Activated T-cell treated with anti-CD3 and anti-CD28 coated beads, Interleukin-2, amount 50 U/mL, for 48 hours (primary cell): ENCODE data around the gene MON1A.
"Not testable (repeated sequence)": the region's sequence is repeated elsewhere in the genome, so short reads cannot be mapped to it uniquely, and the experiment has no call there.

Experiments used
- DNase-seq, 2 experiments: peaks; one replicate each; pipeline ENCODE4 v3.0.0-alpha.2; 2020

Gene MON1A

GRCh38 chr3:49917806-49918590 lies 11.6 kb downstream of the MON1A start:
- not testable (repeated sequence) for DNase-seq

DNA sequence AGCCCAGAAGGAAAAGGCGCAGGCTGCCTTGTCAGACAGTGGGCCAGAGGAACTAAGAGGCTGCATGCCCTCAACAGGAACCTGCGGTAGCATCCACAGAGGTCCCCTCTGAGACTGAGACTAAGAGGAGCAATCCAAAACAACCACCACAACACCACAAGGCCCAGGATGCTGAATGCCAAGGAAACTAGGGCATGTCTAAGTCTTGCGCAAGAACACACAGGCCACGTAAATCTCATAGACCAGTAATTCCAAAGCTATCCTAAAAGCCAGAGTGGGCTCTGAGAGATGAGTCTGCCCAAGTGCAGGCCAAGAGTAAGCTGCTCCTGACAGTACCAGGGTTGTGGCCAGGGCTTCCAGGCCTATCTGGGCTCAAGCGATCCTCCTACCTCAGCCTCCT lies 12.9 kb downstream of the MON1A start:
- DNase-seq, result no peak

DNA sequence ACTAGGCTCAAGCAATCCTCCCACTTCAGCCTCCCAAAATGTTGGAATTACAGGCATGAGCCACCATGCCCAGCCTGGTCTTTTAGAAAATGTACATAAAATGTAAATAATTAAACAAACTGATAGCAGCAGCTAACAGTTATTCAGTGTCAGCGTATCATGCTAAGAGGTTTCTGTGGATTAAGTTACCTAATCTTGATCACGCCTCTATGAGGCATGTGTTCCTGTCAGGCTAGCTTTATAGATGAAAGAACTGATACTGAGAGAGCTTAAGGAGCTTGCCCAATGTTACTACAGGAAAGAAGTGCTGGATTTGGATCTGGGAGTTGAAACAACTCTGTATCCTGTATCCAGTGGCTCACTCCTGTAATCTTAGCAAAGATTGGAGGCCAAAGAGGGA lies 14.7 kb downstream of the MON1A start:
- no peak for DNase-seq

DNA sequence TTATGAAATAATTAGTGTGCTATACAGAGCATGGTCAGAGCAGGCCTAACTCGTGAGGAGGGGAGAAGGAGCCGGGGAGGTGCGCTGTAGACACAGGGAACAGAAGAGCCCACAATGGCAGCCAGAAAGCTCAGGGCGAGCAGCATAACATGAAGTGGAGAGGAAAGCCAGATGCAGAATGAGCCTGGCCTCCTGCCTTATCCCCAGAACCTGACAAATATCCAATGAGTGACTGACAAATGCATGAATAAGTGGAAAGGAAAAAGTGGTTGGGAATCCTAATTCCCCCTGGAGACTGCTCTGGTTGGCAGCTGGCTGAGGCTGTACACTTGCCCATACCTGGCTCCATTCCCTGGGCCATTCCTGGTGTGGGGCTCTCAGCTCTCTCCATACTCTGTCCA lies 16.7 kb downstream of the MON1A start:
- no peak for DNase-seq

DNA sequence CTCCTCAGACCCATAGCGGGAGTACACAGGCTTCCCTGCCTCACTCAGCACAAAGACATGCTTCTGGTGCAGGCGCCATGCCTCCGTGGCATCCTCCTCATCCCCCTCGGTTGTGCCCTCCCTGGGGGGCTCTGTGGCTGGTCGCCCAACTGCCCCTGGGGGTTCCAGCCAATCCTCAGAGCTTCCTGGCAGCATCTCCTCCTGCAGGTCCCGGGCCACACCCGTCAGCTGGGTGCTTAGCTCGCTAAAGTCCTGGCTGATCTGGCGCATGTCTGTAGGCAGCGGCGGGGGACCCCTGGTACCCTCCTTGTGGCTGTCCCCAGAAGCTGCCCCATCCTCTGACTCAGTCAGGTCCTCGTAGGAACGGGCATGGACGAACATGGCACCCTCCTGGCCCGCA lies 18.0 kb downstream of the MON1A start:
- no peak for DNase-seq

- no peak for DNase-seq
These were observed 18.5 kb downstream of the MON1A start for GRCh38 chr3:49911124-49911420.

DNA sequence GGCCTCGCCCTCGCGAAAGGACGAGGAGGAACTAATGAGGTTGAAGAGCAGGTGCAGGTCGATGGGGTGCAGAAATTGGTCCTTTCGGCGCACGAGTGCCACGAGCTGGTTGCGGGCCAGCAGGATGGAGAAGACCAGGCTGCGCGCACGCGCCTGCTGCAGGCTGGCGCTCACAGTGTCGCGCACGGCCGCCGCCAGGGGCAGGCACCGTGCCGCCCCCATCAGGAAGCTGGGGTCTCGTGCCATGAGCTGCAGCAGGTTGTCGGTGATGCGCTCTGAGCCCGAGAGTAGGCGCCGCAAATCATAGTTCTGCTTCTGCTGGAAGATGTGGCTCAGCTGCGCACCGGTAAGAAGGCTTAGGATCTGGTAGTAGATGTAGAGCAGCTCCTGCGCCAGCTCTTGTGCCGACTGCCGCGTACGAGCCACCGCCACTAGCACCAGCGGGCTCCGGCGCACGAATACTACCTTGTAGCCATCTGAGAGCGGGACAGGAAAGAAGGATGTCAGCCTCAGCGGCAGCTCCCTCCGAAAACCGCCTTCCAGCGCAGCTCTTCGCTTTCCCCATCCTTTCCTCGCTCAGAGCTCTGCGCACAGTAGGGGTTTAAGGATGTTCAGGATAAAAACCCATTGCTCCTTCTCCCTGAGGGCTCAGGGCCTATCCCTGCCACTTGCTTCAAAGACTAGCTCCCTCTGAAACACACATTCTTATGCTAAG lies 19.0 kb downstream of the MON1A start:
- DNase-seq, result no peak

DNA sequence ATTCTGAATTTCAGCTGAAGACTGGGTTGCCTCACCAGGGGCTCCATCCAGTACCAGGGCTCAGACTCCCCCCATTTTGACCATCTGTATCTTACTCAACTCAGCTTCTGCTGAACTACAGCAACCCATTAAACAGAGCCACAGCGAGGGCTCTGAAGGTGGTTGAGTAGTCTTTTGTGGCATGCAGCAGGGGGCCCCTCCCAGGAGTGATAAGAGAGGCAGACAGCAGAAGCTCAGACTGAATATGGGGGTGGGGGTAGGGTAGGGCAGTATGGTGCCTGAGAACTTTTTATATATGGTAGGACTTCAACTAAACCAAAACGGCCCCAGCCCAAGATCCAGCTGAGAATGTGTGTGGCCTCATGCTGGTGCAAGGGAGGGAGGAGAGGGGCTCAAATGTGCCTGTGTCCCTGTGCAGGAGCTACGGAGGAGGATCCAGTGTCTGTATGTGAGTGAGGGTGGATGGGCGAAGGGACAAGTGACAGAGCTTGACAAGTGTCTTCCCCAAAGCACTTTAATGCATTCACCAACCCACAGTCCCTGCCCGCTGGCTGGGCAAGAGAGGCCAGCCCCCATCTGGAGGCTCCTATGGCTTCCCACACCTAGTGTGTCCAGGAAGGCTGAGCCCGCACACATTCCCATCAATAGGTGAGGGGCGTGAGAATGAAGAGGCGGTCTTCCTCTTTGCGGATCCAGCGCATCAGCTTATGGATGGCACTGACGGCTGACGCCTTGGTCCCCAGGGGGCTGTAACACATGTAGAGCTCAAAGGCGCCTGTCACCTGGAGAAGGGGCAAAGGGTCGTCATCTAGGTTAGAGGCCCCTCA lies 21.0 kb downstream of the MON1A start:
- DNase-seq, result no peak

DNA sequence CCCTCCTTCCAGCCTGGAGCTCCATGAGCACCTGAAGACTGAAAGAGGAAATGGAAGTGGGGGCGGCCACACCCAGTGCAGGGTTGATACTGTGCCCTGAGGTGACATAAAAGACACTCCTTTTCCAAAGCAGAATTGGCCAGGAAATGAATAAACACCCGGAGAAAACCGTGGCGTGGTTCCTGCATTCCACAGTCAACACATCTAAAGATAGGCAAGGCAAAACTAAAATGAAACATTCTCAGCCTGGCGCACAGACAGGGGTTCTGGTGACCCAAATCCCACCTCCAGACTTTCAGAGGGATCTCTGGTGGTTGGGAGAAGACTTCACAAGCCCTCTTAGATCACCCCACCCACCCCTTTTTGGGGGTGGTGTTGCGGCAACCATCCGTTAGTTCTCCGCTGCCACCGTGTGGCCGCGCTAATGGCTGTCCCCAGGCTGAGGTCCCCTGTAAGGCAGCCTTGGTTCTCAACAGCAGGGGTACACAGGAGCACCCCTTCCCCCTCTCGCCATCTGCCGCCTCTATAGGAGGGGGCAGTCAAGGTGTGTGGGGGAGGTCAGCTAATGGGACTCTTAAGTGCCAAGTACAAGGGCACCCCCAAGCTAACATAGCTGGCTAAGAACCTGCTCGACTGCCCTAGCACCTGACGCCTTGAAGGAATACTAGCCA lies 23.4 kb downstream of the MON1A start:
- DNase-seq, result peak; percentile 69 to 75

DNA sequence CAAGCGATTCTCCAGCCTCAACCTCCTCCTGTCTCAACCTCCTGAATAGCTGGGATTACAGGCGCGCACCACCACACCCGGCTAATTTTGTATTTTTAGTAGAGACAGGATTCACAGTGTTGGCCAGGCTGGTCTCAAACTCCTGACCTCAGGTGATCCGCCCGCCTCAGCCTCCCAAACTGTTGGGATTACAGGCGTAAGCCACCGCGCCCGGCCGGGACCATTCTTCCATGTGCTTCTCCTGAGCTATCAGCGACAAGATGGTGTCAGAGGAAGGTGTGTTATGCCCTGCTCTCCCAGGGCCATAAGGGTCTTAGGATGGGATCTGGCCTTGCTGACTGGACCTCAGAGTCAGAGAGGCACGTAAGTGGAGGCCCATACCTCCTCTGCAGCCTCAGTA lies 25.2 kb downstream of the MON1A start:
- DNase-seq, result not testable (repeated sequence)

- DNase-seq, result peak; percentile 90 to 93
These were observed 25.9 kb downstream of the MON1A start, which contains the start of gene MST1R for GRCh38 chr3:49903451-49904424. TSS of gene MST1R (minus strand) at chr3:49903873. CDS start at chr3:49903609, 264 bp downstream.

- no peak for DNase-seq
These were observed 26.9 kb downstream of the MON1A start for GRCh38 chr3:49902511-49903345.

GRCh38 chr3:49901366-49902339 lies 28.0 kb downstream of the MON1A start:
- no peak for DNase-seq

GRCh38 chr3:49900491-49901153 lies 29.0 kb downstream of the MON1A start:
- no peak for DNase-seq

GRCh38 chr3:49899815-49900214 lies 29.8 kb downstream of the MON1A start:
- DNase-seq, result peak in 1 of 2 experiments; percentile 33

DNA sequence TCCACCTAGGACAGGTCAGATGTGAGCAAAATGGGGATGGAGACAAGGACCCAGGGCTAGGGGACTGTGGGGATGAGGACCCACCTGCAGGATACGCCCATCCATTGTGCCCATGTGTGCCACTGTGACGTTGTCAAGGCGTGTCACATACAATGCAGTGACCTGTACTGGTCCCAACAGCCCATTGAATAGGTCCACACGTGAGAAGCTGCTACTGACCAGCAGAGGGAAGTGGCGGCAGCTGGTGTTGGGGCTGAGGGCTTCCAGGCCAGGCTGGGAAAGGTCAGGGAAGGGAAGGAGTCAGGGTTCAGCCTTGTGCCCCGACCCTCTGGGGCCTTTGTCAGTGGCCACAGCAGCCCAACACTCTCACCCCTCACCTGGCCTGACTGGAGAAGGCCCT lies 30.6 kb downstream of the MON1A start:
- DNase-seq, result no peak

DNA sequence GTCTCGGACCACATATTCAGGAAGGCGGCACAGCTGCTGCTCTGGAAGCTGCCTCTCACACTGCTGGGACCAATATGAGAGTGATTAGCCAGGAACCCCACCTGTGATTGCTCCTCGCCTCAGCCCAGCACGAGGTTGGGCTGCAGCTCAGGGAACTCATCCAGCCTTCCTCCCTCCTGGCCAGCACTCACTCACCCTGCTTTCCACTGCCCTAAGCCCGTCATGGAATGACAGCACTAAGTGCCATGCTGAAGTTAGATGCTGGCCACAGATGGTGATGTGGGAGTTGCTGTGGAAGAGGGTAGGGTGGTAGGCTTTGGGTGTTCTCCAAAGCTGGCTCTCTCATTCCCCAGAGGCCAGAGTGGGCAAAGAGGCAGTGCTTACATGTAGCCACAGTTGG lies 33.3 kb downstream of the MON1A start:
- DNase-seq, result no peak

DNA sequence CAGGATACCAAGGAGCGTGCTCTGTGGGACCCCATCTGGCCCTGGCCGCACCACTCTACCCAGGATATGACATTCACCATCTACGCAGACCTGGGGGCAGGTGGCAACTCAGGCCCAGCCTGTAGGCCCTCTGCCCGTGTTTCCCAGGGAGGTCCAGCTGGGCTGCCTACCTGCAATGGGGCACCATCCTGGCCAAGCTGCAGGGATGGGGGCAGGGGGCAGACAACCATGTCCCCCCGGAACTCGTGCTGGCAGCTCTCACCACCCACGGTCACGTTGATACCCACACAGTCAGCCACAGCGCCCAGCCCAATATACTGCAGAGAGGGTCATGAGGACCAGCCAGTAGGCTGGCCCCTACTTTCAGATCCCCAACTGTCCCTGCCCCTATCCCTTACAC lies 33.8 kb downstream of the MON1A start:
- no peak for DNase-seq

DNA sequence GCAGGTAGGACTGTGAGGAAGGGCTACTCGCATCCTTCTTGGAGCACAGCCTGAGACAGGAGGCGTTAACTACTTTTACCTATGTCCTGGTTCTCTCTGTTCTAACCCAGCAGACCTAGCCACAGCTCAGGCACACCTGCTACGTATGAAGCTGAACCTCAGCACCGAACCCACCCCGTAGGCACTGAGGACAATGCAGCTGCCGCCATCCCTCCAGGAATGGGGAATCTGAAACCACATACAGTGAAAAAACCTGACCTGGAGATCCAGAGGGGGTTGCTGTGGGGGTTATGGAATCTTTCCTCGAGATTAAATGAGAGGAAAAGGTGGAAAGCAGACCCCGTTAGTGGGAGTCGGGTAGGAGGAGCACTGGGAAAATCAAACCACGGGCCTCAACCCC lies 40.3 kb downstream of the MON1A start:
- no peak for DNase-seq
